Thoracic aorta (tissue), 2 donors: Measurements from ENCODE around the gene LAMB4. TPM values are rescaled to one million over a fixed set of nuclear protein-coding genes. Genes with fewer than 3 reads are reported as not detected.

Experiments
- ATAC-seq: fragments of 150-250 bp; one replicate; pipeline ENCODE4 v1.8.0; 2017; ENCODE audit warnings: low read depth; ENCODE audit not compliant: insufficient number of reproducible peaks, low FRiP score
- DNase-seq: peaks from one replicate; pipeline ENCODE4 v3.0.0-alpha.2; 2020; ENCODE audit warnings: low spot score
- H3K27ac ChIP-seq, 2 donors: fragments of 200-600 bp; sonication (generic); 1 replicate in 1 of 2; 2 replicates in 1 of 2; pipeline ENCODE4 v1.5.1; 2016; ENCODE audit warnings: mild to moderate bottlenecking in 2 of 2, moderate library complexity in 2 of 2
- H3K27me3 ChIP-seq: fragments of 200-600 bp; sonication (generic); replicated peaks from 2 replicates; pipeline ENCODE4 v1.6.0; 2016; ENCODE audit warnings: mild to moderate bottlenecking; ENCODE audit not compliant: insufficient read depth
- H3K36me3 ChIP-seq: fragments of 200-600 bp; sonication (generic); one replicate; pipeline ENCODE4 v1.5.1; 2016
- H3K4me1 ChIP-seq, 2 donors: fragments of 200-600 bp; sonication (generic); 1 replicate in 1 of 2; 2 replicates in 1 of 2; pipeline versions ENCODE4 v1.5.1 to v1.6.0; 2016; ENCODE audit warnings: low read depth in 2 of 2, mild to moderate bottlenecking in 1 of 2; ENCODE audit not compliant: control insufficient read depth in 1 of 2
- H3K4me3 ChIP-seq: fragments of 200-600 bp; sonication (generic); 2 replicates; pipeline ENCODE4 v1.5.1; 2016; ENCODE audit warnings: mild to moderate bottlenecking
- H3K9me3 ChIP-seq: fragments of 200-600 bp; sonication (generic); 2 replicates; pipeline ENCODE4 v1.5.1; 2016
- total RNA-seq, 2 donors: library from RNA; depleted of rRNA; stranded (reverse); fragments of >200 nt; gene quantifications; one replicate each; pipeline versions ENCODE4 v1.1.0 to v1.2.3, GENCODE V29; 2016
- TF ChIP-seq, protein P1 (sequence below): fragments of 200-600 bp; sonication (generic); IDR thresholded peaks from one replicate; pipeline ENCODE4 v1.5.1; 2019; ENCODE audit warnings: antibody characterized with exemption

The LAMB4 gene
- total RNA-seq, 2 donors from 2014 or later, result 0.14 TPM; not detected in 1

DNA sequence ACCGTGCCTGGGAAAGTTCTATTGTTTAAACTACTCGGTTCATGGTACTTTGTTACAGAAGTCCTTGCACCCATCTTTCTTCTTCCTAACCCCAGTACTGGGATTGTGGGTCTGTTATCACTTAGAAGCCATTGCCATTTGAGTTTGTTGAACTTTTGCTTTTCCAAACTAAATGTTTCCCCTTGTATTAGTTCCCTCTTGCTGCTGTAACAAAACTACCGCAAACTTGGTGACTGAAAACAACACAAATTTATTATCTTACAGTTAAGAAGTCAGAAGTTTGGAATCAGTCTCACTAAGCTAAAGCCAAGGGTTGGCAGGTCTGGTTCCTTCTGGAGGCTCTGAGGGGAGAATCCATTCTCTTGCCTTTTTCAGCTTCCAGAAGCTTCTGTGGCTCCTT is 6.9 kb upstream of the LAMB4 start:
- H3K4me1 ChIP-seq, result no peaks in the 10 kb centered on the region
- no peak for DNase-seq
- TF ChIP-seq, protein P1, sequence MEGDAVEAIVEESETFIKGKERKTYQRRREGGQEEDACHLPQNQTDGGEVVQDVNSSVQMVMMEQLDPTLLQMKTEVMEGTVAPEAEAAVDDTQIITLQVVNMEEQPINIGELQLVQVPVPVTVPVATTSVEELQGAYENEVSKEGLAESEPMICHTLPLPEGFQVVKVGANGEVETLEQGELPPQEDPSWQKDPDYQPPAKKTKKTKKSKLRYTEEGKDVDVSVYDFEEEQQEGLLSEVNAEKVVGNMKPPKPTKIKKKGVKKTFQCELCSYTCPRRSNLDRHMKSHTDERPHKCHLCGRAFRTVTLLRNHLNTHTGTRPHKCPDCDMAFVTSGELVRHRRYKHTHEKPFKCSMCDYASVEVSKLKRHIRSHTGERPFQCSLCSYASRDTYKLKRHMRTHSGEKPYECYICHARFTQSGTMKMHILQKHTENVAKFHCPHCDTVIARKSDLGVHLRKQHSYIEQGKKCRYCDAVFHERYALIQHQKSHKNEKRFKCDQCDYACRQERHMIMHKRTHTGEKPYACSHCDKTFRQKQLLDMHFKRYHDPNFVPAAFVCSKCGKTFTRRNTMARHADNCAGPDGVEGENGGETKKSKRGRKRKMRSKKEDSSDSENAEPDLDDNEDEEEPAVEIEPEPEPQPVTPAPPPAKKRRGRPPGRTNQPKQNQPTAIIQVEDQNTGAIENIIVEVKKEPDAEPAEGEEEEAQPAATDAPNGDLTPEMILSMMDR, result no peak
- H3K4me3 ChIP-seq, result no peak overlapping the region
- H3K36me3 ChIP-seq, result no peaks in the 10 kb centered on the region
- H3K27ac ChIP-seq, result no peak overlapping the region
- no peaks in the 10 kb centered on the region for H3K9me3 ChIP-seq
- no peak for ATAC-seq
- no peaks in the 10 kb centered on the region for H3K27me3 ChIP-seq

DNA sequence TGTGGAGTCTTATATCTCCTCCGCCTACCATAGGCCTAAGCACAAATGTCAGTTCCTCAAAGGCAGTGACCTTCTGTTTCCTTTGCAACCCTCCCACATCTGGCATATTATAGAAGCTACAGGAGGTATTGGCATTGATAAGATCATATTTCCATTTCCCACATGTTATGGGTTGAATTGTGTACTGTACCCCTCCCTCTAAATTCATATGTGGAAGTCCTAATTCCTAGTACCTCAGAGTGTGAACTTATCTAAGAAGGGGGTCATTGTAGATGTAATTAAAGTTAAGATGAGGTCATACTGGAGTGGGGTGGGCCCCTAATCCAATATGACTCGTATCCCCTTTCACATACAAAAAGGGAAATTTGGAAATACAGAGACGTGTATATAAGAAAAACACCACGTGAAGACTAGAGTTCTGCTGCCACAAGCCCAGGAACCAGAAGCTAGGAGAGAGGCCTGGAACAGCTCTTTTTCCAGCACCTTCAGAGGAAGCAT is 6.1 kb upstream of the LAMB4 start:
- ATAC-seq (no peak), DNase-seq (no peak)
- Histone ChIP-seq H3K27ac (no peak overlapping the region), H3K36me3 (no peaks in the 10 kb centered on the region), H3K4me1 (no peaks in the 10 kb centered on the region), H3K9me3 (no peaks in the 10 kb centered on the region), H3K27me3 (no peaks in the 10 kb centered on the region), H3K4me3 (no peak overlapping the region)
- TF ChIP-seq, protein P1, result no peak

DNA sequence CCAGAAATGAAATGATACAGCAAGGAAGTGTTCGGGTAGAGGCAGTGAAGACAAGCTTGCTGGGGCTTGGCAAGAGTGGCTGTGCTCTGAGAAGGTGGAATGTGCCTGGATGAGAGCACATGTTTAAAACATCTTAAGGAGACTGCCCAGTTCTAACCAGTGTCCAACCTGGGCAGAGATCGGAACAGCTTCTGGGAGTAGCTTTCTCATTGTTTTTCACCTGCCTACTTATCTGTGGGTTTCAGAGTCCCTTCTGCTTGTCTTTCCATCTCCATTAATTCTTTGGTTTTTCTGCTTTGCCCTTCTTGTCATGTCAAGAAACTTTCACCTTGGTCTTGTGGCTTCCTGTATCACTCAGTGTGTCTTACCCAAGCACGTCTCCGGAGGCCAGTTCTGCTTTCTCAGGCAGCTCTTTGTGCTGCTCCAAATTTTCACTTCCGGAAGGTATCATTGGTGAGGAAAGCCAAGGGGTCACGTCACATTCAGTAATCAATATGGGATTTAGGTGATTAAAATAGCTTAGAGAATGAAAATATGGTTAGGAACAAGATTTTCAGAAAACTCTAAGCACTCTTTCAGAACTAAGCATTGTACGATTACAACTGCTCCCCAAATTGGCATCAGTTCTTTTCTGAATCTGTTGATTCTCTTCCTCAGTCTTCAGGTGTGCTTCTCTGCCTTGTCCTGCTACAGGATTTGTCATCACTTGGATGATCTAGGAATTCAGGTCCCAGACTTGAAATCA is 5.5 kb upstream of the LAMB4 start:
- no peak for DNase-seq
- Histone ChIP-seq H3K27ac (no peak overlapping the region), H3K9me3 (no peaks in the 10 kb centered on the region), H3K4me3 (no peak overlapping the region), H3K27me3 (no peaks in the 10 kb centered on the region), H3K36me3 (no peaks in the 10 kb centered on the region), H3K4me1 (no peaks in the 10 kb centered on the region)
- ATAC-seq, result no peak
- TF ChIP-seq, protein P1, result no peak

DNA sequence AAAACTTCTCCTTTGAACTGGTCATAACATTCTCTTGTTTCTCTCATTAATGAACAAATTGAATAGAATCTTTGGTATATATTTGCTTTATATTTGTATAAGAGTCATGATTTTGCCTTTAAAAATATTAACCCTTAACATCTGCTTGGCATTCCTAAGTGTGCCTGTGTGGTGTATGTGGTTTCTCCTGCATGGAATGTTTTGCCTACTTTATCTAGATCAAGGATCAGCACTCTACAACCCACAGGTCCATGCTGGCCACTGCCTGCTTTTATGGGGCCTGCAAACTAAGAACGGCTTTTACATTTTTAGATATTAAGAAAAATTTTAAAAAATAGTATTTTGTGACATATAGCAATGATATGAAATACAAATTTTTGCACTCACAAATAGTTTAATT is 4.3 kb upstream of the LAMB4 start:
- H3K27me3 ChIP-seq, result no peaks in the 10 kb centered on the region
- H3K27ac ChIP-seq, result no peak overlapping the region
- no peak overlapping the region for H3K4me3 ChIP-seq
- DNase-seq (no peak), ATAC-seq (no peak)
- TF ChIP-seq, protein P1, result no peak
- no peaks in the 10 kb centered on the region for H3K36me3 ChIP-seq
- no peaks in the 10 kb centered on the region for H3K4me1 ChIP-seq
- no peaks in the 10 kb centered on the region for H3K9me3 ChIP-seq

DNA sequence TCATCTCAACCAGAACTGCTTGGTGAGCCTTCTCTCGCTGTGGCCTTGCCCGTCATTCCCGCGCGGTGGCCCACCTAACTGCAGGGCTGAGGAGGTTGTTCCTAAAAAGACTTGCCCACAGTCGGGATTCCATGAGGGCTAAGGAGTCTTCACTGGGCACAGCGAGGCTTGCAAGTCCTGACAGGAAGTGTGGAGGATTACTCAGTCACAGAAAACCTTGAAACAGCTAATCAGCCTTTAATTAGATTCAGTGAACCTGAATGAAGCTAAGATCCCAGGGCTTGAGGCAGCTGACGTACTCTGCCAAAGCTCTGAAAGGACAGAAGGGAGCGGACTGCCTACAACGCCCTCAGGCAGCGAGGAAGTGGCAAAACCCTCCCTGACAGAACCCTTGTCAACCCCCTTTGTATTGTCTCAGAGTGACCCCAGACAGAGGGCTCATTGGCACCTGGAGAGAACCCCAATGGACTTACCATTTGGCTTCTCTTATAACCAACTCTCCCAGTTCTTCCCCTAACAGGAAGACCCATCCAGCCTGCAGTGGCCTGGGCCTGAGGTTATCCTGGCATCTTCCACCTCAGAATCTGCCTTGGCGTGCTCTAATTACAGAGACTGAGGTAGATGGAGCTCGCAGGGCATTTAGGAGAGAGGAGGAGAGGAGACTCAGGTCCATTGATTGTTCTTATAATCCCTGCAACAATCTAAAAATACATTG is 2.5 kb upstream of the LAMB4 start:
- DNase-seq (no peak), ATAC-seq (no peak)
- no peaks in the 10 kb centered on the region for H3K9me3 ChIP-seq
- no peaks in the 10 kb centered on the region for H3K4me1 ChIP-seq
- no peaks in the 10 kb centered on the region for H3K36me3 ChIP-seq
- no peak overlapping the region for H3K27ac ChIP-seq
- H3K4me3 ChIP-seq, result no peak overlapping the region
- TF ChIP-seq, protein P1, result no peak
- H3K27me3 ChIP-seq, result no peaks in the 10 kb centered on the region
